GM21825 (cell line): ENCODE data around the gene GPATCH4.
"Not testable (repeated sequence)": the region's sequence is repeated elsewhere in the genome, so short reads cannot be mapped to it uniquely, and the experiment has no call there.

Source experiments
- ATAC-seq: cut with Tn5 transposase; IDR thresholded peaks from one replicate; pipeline ENCODE4 v1.9.1; 2021; ENCODE audit warnings: mild to moderate bottlenecking, moderate library complexity; ENCODE audit not compliant: unreplicated experiment

Gene GPATCH4

DNA sequence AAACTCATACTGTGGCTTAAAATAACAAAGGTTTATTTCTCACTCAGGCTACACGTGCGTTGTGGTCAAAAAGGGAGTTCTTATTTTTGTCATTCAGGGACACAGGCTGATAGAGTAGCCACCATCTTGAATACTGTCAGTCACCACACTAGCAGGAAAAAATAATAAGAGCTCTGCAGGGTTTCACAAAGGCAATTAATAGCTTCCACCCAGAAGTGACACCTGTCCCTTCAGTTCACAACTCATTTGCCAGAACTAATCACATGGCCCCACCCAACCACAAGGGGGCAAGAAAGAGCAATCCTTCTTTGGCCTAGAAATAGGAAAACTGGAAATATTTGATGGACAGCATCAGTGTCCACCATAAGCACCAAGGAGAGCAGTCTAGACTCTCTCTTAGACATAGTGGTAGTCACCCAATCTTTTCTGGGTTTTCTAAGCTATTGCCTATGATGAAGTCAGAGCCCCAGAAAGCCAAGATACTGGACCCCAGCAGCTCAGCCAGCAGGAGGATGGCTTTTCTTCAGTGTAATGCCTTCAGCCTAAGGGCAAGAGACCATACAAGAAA, 26.1 kb upstream of the GPATCH4 start:
- ATAC-seq = no peak

DNA sequence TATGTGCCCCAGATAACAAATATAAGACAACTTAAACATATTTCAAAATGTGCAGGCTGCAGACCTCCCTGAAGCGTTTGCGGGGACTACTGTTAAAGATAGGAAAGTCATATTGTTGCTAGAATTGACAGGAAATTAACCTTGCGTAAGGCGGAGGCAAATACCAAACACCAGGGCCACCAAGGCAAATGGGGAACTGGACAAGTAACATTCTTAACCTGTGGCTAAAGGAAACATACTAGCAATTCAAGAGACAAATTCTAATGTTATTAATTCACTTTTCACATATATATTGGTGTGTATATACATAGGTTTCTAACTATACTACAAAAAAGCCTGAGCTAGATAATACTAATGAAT, 24.8 kb upstream of the GPATCH4 start:
- no peak for ATAC-seq

DNA sequence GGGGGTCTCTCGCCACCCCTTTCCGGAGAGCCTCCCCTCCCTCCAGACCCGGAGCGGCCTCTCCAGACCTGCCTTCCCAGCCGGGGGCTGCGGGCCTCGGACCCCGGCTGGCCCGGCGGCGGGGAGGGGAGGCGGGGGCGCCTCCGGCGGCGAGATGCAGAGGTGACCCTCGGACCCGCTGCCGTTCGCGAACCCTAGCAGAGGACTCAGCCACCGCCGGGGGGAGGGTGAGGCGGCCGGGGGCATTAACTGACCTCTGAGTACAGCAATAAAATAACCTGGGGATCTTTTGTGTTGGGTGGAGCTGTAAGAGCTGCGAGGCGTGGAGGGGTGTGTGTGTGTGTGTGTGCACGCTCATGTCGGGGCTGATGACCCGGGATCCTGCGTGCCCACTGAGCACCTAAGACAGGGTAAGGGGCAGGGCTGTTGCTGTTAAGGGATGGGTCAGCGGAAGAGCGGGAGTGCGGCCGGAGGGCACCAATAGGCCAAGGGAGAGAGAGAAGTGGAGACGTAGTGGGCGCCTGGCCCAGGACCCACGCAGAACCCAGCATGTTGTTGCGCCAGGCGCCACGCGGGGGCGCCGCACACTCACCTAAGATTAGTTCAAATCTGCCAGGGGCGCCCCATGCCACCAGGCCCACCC, 24.3 kb upstream of the GPATCH4 start:
- no peak for ATAC-seq

DNA sequence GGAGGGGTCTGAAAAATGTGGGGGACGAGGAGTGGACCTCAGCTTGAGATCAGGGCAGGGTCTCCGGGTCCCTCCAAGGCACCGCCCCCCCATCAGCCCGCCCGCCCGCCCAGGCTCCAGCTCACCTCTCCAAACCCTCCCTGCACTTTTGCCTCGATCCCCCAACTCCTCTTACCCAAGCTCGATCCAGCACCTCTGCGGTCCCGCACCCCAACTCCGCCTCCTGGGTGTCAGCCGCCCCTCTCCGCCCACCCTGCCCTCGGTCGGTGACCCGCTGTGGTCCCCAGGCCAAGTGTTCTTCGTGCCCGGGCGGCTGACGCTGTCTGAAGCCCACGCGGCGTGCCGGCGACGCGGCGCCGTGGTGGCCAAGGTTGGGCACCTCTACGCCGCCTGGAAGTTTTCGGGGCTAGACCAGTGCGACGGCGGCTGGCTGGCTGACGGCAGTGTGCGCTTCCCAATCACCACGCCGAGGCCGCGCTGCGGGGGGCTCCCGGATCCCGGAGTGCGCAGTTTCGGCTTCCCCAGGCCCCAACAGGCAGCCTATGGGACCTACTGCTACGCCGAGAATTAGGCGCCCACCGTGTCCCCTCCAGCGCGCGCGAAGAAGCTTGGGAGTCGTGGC, 23.6 kb upstream of the GPATCH4 start:
- no peak for ATAC-seq

DNA sequence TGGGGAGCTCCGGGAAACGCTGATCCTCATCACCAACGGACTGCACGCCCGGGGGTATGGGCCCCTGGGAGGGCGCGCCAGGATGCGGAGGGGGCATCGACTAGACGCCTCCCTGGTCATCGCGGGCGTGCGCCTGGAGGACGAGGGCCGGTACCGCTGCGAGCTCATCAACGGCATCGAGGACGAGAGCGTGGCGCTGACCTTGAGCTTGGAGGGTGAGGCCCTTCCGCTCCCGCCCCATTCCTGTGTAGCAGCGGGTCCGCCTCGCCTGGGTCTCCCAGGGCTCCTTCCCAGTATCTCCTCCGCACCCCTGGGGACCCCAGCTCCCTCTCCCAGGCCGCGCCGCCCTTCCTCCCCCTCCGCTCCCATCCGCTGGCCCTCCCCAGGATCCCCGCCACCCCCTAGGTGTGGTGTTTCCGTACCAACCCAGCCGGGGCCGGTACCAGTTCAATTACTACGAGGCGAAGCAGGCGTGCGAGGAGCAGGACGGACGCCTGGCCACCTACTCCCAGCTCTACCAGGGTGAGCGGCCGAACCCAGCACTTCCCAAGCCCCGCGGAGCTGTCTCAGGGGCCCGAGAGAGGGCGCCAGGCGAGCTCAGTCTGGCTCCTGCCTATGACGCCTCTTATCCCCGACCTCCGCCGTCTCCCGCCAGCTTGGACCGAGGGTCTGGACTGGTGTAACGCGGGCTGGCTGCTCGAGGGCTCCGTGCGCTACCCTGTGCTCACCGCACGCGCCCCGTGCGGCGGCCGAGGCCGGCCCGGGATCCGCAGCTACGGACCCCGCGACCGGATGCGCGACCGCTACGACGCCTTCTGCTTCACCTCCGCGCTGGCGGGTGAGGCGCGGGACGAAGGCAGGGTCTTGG, 22.9 kb upstream of the GPATCH4 start:
- ATAC-seq = no peak

DNA sequence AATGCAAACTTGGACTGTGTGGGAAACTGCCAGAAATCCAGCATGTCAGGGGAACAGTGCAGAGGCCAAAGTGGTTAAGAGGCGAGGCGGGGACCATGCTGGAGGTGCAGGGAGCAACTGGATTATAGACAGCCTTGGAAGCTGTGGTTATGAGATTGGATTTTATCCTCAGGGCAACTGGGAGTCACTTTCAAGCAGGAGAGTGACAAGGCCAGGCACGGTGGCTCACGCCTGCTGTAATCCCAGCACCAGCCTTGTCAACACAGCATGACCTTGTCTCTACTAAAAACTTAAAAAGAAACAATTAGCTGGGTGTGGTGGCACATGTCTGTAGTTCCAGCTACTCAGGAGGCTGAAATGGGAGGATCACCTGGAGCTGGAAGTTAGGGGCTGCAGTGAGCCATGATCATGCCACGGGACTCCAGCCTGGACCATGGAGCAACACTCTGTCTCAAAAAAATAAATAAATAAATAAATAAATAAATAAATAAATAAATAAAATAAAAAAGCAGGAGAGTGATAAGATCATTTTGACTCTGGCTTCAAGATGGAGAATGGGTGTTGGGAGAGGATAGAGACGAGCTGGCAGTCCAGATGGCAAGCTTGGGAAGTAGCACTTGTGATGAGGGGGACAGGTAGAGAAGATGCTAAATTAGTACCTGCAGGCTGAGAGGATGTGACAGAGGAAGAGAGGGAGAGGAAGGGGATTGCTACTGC, 21.5 kb upstream of the GPATCH4 start:
- ATAC-seq = no peak

DNA sequence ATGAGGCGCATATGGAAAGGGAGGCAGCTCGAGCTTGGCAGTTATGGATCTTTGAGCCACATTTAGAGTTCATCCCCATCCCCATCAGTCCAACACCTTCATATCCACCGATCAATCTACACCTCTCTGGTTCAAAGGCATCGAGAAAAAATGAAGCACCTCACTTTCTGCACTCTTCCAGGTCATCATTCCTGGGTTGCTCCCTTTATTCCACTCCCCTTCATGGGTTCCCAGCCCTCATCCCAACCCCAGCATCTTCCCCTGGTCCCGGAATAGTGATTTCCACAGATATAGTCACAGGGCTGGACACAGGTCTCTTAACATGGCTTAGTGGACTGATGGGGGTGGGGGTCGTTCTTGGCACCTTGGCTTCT, 18.3 kb upstream of the GPATCH4 start:
- ATAC-seq = no peak

DNA sequence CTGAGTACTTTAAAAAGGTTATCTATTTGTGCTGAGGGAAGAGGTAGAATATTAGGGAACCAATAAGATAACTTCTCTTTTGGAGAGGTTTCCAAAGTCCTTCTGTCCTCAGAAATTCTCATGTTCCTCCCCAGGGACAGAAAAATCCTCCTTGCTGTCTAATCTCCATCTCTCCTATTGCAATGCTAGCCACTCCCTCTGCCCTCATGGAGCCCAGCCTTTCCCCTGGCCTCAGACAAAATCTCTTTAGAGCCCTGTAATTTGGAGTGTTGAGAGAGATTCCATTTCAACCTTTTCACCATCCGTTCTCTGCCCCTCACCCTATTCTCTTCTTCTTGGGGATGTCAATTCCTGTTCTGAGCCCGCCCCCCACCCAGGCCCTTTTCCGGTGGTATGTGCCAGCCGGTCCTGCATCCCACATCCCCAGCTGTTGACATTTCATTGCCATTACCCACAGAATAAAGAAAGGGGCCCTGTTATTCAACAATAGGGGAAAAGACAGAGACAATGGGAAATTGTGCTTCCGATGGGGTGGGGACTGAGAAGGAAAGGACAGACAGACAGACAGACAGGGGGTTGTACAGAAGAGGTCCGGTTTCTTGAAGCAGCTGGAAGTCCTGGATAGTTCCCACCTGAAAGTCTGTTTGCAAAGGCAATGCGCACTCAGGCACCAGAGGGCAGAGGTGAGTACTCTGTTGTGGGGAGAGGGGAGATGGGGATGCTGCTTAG, 17.7 kb upstream of the GPATCH4 start, which contains the start of gene HAPLN2:
Gene HAPLN2, plus strand, starts transcription at position 563 of the 729 bp plus-strand sequence. CDS start 4,076 bp downstream, outside the sequence.
- ATAC-seq = no peak

DNA sequence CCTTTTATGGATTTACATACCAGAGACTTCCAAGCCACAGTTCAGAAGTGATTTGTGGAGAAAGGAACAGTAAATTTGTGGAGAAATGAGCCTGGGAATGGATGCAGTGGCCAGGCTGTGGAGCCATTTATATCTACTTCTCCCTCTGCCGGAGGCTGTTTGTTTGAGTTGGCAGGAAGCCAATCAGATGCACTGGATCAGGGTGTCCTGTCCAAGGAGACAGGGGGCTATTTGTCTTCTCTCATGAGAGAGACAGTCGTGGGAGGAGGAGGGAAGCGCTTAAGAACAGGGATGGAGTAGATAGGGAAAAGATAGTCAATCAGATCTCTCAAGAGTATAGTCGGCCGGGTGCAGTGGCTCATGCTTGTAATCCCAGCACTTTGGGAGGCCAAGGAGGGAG, 15.2 kb upstream of the GPATCH4 start:
- no peak for ATAC-seq

DNA sequence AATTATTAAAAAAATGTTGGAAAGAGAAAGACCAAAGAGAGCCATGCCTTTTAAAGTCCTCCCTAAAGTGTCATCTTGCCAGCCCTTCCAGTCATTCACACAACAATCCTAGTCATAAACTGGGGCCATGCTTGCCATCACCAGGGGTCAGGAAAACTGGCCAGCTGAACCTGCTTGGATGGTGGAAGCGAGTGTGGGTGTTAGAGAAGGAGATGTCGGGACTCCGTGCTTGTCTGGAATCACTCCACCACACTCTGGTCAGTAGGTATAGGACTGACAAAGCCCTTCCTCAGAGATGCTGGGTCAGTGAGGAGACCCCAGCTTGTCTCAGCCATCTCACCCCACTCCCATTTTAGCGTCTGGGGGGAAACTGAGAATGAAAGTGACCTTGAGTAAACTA, 14.7 kb upstream of the GPATCH4 start:
- ATAC-seq = no peak

DNA sequence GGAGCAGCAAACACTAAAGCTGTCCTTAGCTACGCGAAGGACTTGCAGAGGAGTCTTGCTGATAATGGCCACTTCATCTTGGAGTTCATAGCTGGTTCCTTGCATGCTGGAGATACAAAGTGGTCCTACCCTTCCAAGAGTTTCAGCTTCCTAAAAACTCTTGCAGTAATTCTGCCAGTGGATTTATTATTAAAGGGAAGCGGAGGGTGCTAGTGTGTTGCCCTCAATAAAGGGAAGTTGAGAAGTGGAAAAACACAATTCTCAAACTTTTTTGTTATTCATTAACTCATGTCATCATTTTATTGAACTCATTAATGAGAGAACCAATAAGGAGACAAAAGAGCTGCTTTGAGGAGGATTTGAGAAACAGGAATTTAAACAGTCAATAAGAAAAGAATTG, 11.4 kb upstream of the GPATCH4 start:
- ATAC-seq = no peak

DNA sequence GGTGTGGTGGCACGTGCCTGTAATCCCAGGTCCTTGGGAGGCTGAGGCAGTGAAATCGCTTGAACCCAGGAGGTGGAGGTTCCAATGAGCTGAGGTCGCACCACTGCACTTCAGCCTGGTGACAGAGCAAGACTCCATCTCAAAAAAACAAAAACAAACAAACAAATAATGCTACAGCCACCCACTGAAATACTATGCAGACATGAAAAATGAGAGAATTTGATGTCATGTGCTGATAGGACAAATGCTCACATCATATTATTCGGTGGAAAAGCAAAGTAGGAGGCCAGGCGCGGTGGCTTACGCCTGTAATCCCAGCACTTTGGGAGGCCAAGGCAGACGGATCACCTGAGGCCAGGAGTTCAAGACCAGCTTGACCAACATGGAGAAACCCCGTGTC, 8.8 kb upstream of the GPATCH4 start:
- not testable (repeated sequence) for ATAC-seq

DNA sequence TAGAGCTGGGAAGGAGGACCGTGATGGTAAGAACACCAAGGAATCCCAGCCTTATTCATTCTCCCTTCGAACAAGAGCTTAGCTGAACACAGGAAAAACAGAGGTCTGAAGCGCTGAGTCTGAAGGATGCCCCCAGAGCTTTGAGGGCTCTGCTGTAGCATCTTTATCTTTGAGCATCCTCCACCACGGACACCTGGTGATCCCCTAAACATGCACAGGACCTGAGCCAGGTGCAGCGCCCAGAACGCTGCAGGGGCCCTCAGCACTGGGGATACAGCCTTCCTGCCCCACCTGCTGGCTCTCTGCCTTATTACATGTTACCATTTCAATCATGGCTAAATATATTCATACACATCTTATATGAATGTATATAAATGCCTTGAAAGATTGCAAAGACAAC, 7.7 kb upstream of the GPATCH4 start:
- no peak for ATAC-seq

DNA sequence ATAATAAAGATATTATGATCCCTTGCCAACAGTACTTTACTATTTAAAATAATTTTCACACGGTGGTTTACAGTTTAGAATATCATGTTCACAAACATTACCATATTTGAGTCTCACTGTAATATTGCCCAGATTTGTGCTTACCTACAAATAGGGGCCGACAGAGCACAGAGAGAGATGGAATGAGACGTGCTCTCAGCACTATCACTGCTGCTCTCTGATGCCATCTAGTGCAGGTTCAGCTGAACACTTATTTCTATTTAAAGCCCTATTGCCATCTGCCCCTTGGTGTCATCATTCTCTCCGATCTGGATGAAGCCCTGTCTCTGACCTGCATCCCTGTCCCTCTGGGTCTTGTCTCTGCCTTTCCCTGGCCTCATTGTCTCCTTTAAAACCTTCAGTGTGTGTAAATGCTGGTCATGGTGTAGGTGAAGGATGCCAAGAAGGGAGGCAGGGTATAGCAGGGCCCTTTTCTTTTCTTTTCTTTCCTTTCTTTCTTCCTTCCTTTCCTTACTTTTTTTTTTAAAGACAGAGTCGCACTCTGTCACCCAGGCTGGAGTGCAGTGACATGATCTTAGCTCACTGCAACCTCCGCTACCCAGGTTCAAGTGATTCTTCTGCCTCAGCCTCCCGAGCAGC, 6.9 kb upstream of the GPATCH4 start:
- no peak for ATAC-seq

DNA sequence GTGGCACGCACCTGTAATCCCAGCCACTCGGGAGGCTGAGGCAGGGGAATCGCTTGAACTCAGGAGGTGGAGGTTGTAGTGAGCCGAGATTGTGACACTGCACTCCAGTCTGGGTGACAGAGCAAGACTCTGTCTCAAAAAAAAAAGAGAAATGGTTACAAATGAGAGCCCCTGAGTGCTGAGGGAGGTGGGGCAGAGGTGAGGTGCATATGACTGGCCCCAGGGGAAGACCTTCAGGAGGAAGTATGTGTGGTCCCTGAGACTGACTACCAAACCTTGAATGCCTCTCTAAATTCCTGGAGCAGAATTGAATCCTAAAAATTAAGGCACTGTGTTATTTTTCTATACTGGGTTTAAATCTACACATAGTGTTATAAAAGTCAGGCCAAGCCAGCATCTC, 6.1 kb upstream of the GPATCH4 start:
- ATAC-seq = not testable (repeated sequence)

DNA sequence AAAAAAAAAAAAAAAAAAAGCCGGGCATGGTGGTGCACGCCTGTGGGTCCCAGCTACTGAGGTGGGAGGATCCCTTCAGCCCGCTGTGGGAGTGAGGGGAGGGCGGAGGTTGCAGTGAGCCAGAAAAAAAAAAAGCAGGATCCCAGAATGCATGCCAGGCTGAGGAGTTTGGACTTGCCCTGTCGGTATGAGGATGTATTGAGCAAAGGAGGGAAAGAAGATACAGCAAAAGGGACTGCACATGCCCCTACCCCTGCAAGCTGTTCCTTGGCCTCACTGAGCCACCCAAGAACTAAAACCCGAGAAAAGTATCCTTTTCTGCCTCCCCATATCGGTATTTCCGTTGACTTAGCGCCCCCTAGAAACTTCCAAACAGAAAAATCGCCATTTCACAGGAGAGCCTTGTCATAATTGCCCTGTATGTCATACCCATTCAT, 1.3 kb upstream of the GPATCH4 start:
- no peak for ATAC-seq

DNA sequence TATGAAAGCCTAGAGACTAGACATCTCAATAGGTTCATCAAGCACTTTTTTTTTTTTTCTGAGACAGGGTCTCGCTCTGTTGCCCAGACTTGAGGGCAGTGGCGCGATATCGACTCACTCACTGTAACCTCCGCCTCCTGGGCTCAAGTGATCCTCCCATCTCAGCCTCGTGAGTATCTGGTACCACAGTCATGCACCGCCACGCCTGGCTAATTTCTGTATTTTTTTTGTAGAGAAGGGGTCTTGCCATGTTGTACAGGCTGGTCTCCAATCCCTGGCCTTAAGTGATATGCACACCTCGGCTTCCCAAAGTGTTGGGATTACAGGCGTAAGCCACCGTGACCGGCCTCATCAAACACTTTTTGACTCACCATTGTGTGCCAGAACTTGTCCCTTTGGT, 613 bp upstream of the GPATCH4 start:
- no peak for ATAC-seq

DNA sequence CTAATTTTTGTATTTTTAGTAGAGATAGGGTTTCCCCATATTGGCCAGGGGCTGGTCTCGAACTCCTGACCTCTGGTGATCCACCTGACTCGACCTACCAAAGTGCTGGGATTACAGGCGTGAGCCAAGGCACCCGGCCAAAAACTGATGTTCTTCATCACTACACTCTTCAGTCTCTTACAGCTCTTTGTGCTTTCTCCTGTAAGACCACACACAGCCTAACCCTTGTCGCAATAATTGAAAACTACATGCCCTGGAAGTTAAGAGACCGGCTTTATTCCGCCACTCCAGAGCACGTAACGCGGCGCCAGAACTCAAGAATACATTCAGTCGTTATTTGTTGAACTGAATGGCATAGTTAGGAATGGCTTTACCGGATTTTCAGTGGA, 552 bp downstream of the GPATCH4 start:
- ATAC-seq = no peak

DNA sequence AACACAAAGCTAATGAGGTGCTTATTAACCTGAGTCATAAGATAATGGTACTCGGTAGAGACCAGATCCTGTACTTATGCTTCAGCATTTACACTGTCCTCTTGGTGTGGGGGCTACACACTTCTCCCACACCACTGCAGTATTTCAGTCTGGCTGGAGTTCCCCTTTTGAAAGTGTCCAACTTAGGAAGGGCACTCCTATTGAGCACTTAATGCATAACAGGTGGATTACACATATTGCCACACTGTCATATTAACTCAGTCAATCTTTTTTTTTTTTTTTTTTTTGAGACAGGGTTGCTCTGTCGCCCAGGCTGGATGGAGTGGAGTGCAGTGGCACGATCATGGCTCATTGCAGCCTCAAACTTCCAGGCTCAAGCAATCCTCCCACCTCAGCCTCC, 1.5 kb downstream of the GPATCH4 start:
- ATAC-seq = no peak
